ENCODE results near the gene KCNA1. TPM values are rescaled to one million over a fixed set of nuclear protein-coding genes. Genes with fewer than 3 reads are reported as not detected.

Gene KCNA1
- total and polyA plus RNA-seq, 2 of the 4 experiments (the other 2 are of a cell fraction) = not detected

DNA sequence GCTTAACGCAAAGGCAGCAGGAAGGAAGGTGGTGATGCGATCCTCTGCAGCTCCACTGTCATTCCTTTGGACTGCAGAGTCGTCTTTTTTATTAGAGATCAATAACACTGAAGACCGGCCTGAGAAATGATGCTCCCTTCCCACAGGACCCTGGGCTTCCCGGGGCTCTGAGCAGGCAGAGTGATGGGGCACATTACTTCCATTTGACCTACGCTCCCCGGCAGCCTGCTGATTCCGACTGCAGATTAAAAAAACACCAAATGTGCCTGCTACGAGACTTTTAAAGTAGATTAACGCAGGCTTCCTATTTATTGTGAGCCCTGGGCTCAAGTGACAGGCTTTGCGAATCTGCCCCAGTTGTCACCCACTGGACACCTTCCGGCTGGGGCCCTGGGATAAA lies 37.5 kb downstream of the KCNA1 start:
- no peak overlapping the region for H2BK5ac ChIP-seq (ENCODE audit: low read depth, low read length, poor library complexity, severe bottlenecking)
- TF ChIP-seq, protein P1, sequence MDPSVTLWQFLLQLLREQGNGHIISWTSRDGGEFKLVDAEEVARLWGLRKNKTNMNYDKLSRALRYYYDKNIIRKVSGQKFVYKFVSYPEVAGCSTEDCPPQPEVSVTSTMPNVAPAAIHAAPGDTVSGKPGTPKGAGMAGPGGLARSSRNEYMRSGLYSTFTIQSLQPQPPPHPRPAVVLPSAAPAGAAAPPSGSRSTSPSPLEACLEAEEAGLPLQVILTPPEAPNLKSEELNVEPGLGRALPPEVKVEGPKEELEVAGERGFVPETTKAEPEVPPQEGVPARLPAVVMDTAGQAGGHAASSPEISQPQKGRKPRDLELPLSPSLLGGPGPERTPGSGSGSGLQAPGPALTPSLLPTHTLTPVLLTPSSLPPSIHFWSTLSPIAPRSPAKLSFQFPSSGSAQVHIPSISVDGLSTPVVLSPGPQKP (IDR thresholded peaks at IDR 0.05; ENCODE audit: borderline replicate concordance, low read depth, low read length) = no peak
- TF ChIP-seq, protein P2, sequence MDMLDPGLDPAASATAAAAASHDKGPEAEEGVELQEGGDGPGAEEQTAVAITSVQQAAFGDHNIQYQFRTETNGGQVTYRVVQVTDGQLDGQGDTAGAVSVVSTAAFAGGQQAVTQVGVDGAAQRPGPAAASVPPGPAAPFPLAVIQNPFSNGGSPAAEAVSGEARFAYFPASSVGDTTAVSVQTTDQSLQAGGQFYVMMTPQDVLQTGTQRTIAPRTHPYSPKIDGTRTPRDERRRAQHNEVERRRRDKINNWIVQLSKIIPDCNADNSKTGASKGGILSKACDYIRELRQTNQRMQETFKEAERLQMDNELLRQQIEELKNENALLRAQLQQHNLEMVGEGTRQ (IDR thresholded peaks at IDR 0.05; ENCODE audit: low read depth, low read length) = no peak
- TF ChIP-seq CEBPB (IDR thresholded peaks at IDR 0.05; ENCODE audit: low read depth, low read length) (no peak), FOS (IDR thresholded peaks at IDR 0.05; ENCODE audit: low read depth, low read length) (no peak), MAFK (IDR thresholded peaks at IDR 0.05; ENCODE audit: low read depth, low read length) (no peak), RFX5 (IDR thresholded peaks at IDR 0.05; ENCODE audit: low read depth, low read length) (no peak), BHLHE40 (IDR thresholded peaks at IDR 0.05; ENCODE audit: low read depth, low read length) (no peak), MXI1 (IDR thresholded peaks at IDR 0.05; ENCODE audit: borderline replicate concordance, low read depth, low read length) (no peak), CTCF (conservative IDR thresholded peaks at IDR 0.05; ENCODE audit: low read depth, low read length) (no peak)
- no peaks in the 10 kb centered on the region for H3K9me1 ChIP-seq (ENCODE audit: insufficient read depth, low read length)
- H2BK120ac ChIP-seq (ENCODE audit: low read depth, low read length) = no peak overlapping the region
- POLR2A ChIA-PET (ENCODE audit: unreplicated experiment) = no interaction called here
- H3K18ac ChIP-seq (ENCODE audit: low read depth, low read length) = no peak overlapping the region
- no peak overlapping the region for H3K14ac ChIP-seq (replicated peaks; ENCODE audit: low read depth, low read length)
- no peak overlapping the region for H4K91ac ChIP-seq (ENCODE audit: insufficient read depth, low read depth, low read length)
- no peaks in the 10 kb centered on the region for H3K79me1 ChIP-seq (ENCODE audit: low read depth in 1 of 2, low read length in 2 of 2)
- no peak overlapping the region for H3K4ac ChIP-seq (ENCODE audit: low read depth, low read length)
- ATAC-seq (ENCODE audit: low read depth) = no peak
- no TSS peak for BruUV-seq (replicated peaks)
- intact Hi-C loops (cut with micrococcal nuclease) = no loop called here
- H2AK9ac ChIP-seq (replicated peaks; ENCODE audit: low read depth, low read length, poor library complexity) = no peak overlapping the region
- WGBS, 2 experiments (ENCODE audit: extremely low coverage in 2 of 2, insufficient read length in 1 of 2) = 23% methylated on average over 5 of the region's 12 CpGs; no CpG with 5 or more reads in 1 of the 2 experiments
- CTCF ChIA-PET = no interaction called here
- H2AFZ ChIP-seq (replicated peaks; ENCODE audit: low read length, poor library complexity) = no peak overlapping the region
- H4K5ac ChIP-seq (ENCODE audit: low read depth, low read length) = no peak overlapping the region
- dilution Hi-C loops (cut with HindIII; ENCODE audit: low sequenced_read_pairs, unreplicated experiment) = no loop called here
- peaks cover 4% of the 10 kb centered on the region for H3K27me3 ChIP-seq (ENCODE audit: control insufficient read depth, insufficient read depth, low read length)
- H2AK5ac ChIP-seq (ENCODE audit: low read depth, low read length) = no peak overlapping the region
- H4K20me1 ChIP-seq (ENCODE audit: insufficient read depth, low read length) = no peaks in the 10 kb centered on the region
- H3K9ac ChIP-seq (ENCODE audit: low read depth, low read length) = no peak overlapping the region
- H3K4me2 ChIP-seq (ENCODE audit: low read depth, low read length) = no peak overlapping the region
- H2BK15ac ChIP-seq (ENCODE audit: low read depth, low read length) = no peak overlapping the region
- no peaks in the 10 kb centered on the region for H3K36me3 ChIP-seq (ENCODE audit: control insufficient read depth, insufficient read depth, low read length)
- H2BK20ac ChIP-seq (ENCODE audit: low read depth, low read length) = no peak overlapping the region
- H3K4me1 ChIP-seq (ENCODE audit: control insufficient read depth, insufficient read depth, low read length) = no peaks in the 10 kb centered on the region
- DNase-seq = no peak
- H4K8ac ChIP-seq (ENCODE audit: low read depth in 2 of 2, low read length in 2 of 2) = no peak overlapping the region
- H3K4me3 ChIP-seq (ENCODE audit: insufficient read depth, low read depth, low read length) = no peak overlapping the region
- no peak overlapping the region for H3K56ac ChIP-seq (ENCODE audit: extremely low read depth, insufficient read depth, low read length)
- no peak overlapping the region for H3K27ac ChIP-seq (ENCODE audit: insufficient read depth, low read length)
- in situ Hi-C loops (cut with MboI; ENCODE audit: low sequenced_read_pairs) = no loop called here
- no peak overlapping the region for H3K23ac ChIP-seq (ENCODE audit: low read depth, low read length)
- H3K9me3 ChIP-seq (ENCODE audit: control insufficient read depth, insufficient read depth, low read length) = no peaks in the 10 kb centered on the region

Data from IMR-90 (cell line).